Tibial nerve (tissue), 4 donors: ENCODE results near the gene ATPAF1. TPM values are rescaled to one million over a fixed set of nuclear protein-coding genes. Genes with fewer than 3 reads are reported as not detected.

ENCODE experiments used
- DNase-seq, 2 donors: peaks; one replicate each; pipeline ENCODE4 v3.0.0-alpha.2; 2019; ENCODE audit warnings: low spot score in 2 of 2
- H3K27ac ChIP-seq, 4 donors: fragments of 200-600 bp; sonication (generic) in 3 of 4; one replicate each; pipeline ENCODE4 v1.5.1; 2017 to 2019; ENCODE audit warnings: mild to moderate bottlenecking in 1 of 4
- H3K27me3 ChIP-seq, 2 donors: fragments of 200-600 bp; sonication (generic) in 1 of 2; one replicate each; pipeline versions ENCODE4 v1.5.1 to v1.6.0; 2017 to 2019
- H3K36me3 ChIP-seq, 3 donors: fragments of 200-600 bp; sonication (generic); one replicate each; pipeline ENCODE4 v1.5.1; 2018 to 2019
- H3K4me1 ChIP-seq, 4 donors: fragments of 200-600 bp; sonication (generic) in 3 of 4; one replicate each; pipeline ENCODE4 v1.5.1; 2017 to 2019
- H3K4me3 ChIP-seq, 4 donors: fragments of 200-600 bp; sonication (generic) in 3 of 4; one replicate each; pipeline ENCODE4 v1.5.1; 2017 to 2019; ENCODE audit warnings: mild to moderate bottlenecking in 1 of 4, moderate library complexity in 1 of 4
- H3K9me3 ChIP-seq, 4 donors: fragments of 200-600 bp; sonication (generic) in 3 of 4; one replicate each; pipeline ENCODE4 v1.5.1; 2017 to 2019
- CTCF ChIP-seq, 5 experiments: fragments of 200-600 bp in 3 of 5; fragments of 450-650 bp in 2 of 5; sonication (generic) in 3 of 5; IDR thresholded peaks; one replicate each; pipeline ENCODE4 v1.5.1; 2016 to 2019; ENCODE audit warnings: antibody characterized with exemption in 5 of 5, mild to moderate bottlenecking in 3 of 5, moderate library complexity in 2 of 5
- EP300 ChIP-seq, 2 donors: sonication (generic); formaldehyde crosslinking; IDR thresholded peaks; one replicate each; pipeline ENCODE4 v1.6.1; 2017; ENCODE audit warnings: antibody characterized with exemption in 2 of 2, mild to moderate bottlenecking in 1 of 2
- POLR2A ChIP-seq, 2 donors: fragments of 450-650 bp; IDR thresholded peaks; one replicate each; pipeline ENCODE4 v1.6.1; 2017; ENCODE audit warnings: antibody characterized with exemption in 2 of 2, mild to moderate bottlenecking in 2 of 2, moderate library complexity in 2 of 2
- WGBS, 2 donors: methylation state at CpG; one replicate each; pipeline ENCODE4 v1.1.5; 2018; 5-methylcytosine and 5-hydroxymethylcytosine counted together
- total RNA-seq, 4 donors: library from RNA; depleted of rRNA; stranded (reverse); fragments of >200 nt; gene quantifications; one replicate each; pipeline ENCODE4 v1.1.0, GENCODE V29; 2016

Gene ATPAF1
- total RNA-seq, 4 donors from 2014 or later, result 26.3 to 38.5 (median 30.2) TPM

GRCh38 chr1:46681333-46682034 lies 13.3 kb upstream of the ATPAF1 start:
- TF ChIP-seq CTCF (IDR thresholded peaks at IDR 0.05), result no peak
- no peak for TF ChIP-seq POLR2A (IDR thresholded peaks at IDR 0.05)
- no peak for TF ChIP-seq EP300 (IDR thresholded peaks at IDR 0.05)
- 83 to 98% methylated on average over 1 of the region's 1 CpG for WGBS, 2 donors
- DNase-seq, result no peak
- Histone ChIP-seq H3K9me3 (no peaks in the 10 kb centered on the region), H3K27me3 (no peaks in the 10 kb centered on the region), H3K4me3 (no peak overlapping the region), H3K4me1 (no peaks in the 10 kb centered on the region), H3K27ac (no peak overlapping the region), H3K36me3 (peaks cover 0 to 97% (median 19%) of the 10 kb centered on the region in 3 donors)

GRCh38 chr1:46679789-46680573 lies 11.8 kb upstream of the ATPAF1 start:
- H3K36me3 ChIP-seq, result peaks cover 0 to 94% (median 19%) of the 10 kb centered on the region in 3 donors
- H3K4me3 ChIP-seq, result no peak overlapping the region
- no peak overlapping the region for H3K27ac ChIP-seq
- H3K27me3 ChIP-seq, result no peaks in the 10 kb centered on the region
- H3K9me3 ChIP-seq, result no peaks in the 10 kb centered on the region
- DNase-seq, result no peak
- no peaks in the 10 kb centered on the region for H3K4me1 ChIP-seq
- no peak for TF ChIP-seq CTCF (IDR thresholded peaks at IDR 0.05)
- TF ChIP-seq EP300 (IDR thresholded peaks at IDR 0.05), result no peak
- no peak for TF ChIP-seq POLR2A (IDR thresholded peaks at IDR 0.05)
- 95 to 98% methylated on average over 6 of the region's 6 CpGs for WGBS, 2 donors

- Histone ChIP-seq H3K27me3 (no peaks in the 10 kb centered on the region), H3K9me3 (no peaks in the 10 kb centered on the region), H3K27ac (no peak overlapping the region), H3K4me3 (no peak overlapping the region), H3K4me1 (no peaks in the 10 kb centered on the region), H3K36me3 (peaks cover 0 to 85% (median 12%) of the 10 kb centered on the region in 3 donors)
- DNase-seq, result no peak
- WGBS, 2 donors, result 95 to 96% methylated on average over 1 of the region's 1 CpG
- TF ChIP-seq CTCF (IDR thresholded peaks at IDR 0.05) (no peak), EP300 (IDR thresholded peaks at IDR 0.05) (no peak), POLR2A (IDR thresholded peaks at IDR 0.05) (no peak)
These were observed 9.2 kb upstream of the ATPAF1 start for GRCh38 chr1:46677339-46677738.

- Histone ChIP-seq H3K9me3 (no peaks in the 10 kb centered on the region), H3K27me3 (no peaks in the 10 kb centered on the region), H3K4me3 (no peak overlapping the region), H3K4me1 (no peaks in the 10 kb centered on the region), H3K36me3 (peaks cover 0 to 77% (median 12%) of the 10 kb centered on the region in 3 donors), H3K27ac (no peak overlapping the region)
- 88 to 89% methylated on average over 1 of the region's 1 CpG for WGBS, 2 donors
- TF ChIP-seq EP300 (IDR thresholded peaks at IDR 0.05) (no peak), POLR2A (IDR thresholded peaks at IDR 0.05) (no peak), CTCF (IDR thresholded peaks at IDR 0.05) (no peak)
- no peak for DNase-seq
These were observed 8.4 kb upstream of the ATPAF1 start for GRCh38 chr1:46676531-46676930.
